NCI-H774 (cell line): ENCODE data around the gene PTPRB.
"Not testable (repeated sequence)": the region's sequence is repeated elsewhere in the genome, so short reads cannot be mapped to it uniquely, and the experiment has no call there.

Experiments used
- DNase-seq: peaks from one replicate; lab custom pipeline; 2025; lab: John Stamatoyannopoulos, UW

The PTPRB gene

GRCh38 chr12:70540996-70541395 is 96.2 kb downstream of the PTPRB start:
- DNase-seq = no peak

GRCh38 chr12:70536650-70537049 is 100.6 kb downstream of the PTPRB start:
- no peak for DNase-seq

- no peak for DNase-seq
Measured at GRCh38 chr12:70535896-70536374, 101.3 kb downstream of the PTPRB start.

DNA sequence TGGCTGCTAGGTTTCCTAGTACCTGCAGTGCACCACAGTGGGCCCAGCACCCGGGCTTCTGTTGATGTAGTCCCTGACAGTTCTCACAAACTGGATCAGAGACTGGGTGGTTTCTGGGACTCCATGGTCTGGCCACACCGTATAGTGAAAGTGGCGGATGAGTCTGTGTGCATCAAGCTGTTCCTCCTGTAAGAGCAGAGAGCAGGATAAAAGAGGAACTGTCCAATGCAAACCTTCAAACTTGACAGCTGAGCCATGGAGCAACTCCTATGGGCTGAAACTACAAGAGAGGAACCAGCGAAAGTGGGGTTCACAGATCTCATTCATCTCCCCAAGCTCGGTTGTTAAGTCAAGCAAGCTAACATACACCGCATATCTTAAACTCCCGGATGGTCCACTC is 102.8 kb downstream of the PTPRB start:
- no peak for DNase-seq

DNA sequence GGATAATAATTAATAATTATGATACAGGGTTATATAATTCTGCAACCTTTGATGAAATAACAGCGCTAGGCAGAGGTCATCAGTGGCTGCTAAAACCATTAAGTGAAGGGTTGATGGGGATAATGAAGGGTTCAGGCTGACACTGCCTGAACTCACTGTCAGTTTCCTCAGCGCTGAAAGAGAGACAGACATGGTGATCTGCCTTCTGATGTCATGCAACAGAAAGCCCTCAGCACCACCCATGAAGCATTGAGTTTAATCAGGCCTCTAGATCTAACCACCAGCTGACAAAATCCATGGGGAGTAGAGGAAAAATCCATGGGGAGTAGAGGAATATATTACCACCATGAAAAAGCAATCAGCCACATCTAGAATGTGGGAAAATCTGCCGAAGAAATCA is 107.6 kb downstream of the PTPRB start:
- no peak for DNase-seq

- no peak for DNase-seq
Measured at GRCh38 chr12:70520847-70521246, 116.4 kb downstream of the PTPRB start.

- no peak for DNase-seq
Measured at GRCh38 chr12:70513426-70513825, 123.8 kb downstream of the PTPRB start.

GRCh38 chr12:70508178-70508577 is 129.1 kb downstream of the PTPRB start:
- no peak for DNase-seq

GRCh38 chr12:70507442-70507841 is 129.8 kb downstream of the PTPRB start:
- DNase-seq = no peak

- no peak for DNase-seq
Measured at GRCh38 chr12:70497508-70497907, 139.7 kb downstream of the PTPRB start.

DNA sequence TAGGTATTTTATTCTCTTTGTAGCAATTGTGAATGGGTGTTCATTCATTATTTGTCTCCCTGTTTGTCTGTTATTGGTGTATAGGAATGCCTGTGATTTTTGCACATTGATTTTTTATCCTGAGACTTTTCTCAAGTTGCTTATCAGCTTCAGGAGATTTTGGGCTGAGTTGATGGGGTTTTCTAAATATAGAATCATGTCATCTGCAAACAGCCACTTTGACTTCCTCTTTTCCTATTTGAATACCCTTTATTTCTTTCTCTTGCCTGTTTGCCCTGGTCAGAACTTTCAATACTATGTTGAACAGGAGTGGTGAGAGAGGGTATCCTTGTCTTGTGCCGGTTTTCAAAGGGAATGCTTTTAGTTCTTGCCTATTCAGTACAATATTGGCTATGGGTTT is 144.3 kb downstream of the PTPRB start:
- DNase-seq = not testable (repeated sequence)

GRCh38 chr12:70490928-70491327 is 146.3 kb downstream of the PTPRB start:
- not testable (repeated sequence) for DNase-seq

DNA sequence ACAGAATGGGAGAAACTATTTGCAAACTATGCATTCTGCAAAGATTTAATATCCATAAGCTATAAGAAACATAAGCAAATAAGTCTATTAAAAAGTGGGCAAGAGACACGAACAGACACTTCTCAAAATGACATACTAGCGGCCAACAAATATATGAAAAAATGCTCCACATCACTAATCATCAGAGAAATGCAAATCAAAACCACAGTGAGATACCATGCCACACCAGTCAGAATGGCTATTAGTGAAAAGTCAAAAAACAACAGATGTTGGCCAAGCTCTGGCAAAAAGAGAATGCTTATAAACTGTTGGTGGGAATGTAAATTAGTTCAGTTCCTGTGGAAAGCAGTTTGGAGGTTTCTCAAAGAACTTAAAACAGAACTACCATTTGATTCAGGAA is 149.8 kb downstream of the PTPRB start:
- no peak for DNase-seq

DNA sequence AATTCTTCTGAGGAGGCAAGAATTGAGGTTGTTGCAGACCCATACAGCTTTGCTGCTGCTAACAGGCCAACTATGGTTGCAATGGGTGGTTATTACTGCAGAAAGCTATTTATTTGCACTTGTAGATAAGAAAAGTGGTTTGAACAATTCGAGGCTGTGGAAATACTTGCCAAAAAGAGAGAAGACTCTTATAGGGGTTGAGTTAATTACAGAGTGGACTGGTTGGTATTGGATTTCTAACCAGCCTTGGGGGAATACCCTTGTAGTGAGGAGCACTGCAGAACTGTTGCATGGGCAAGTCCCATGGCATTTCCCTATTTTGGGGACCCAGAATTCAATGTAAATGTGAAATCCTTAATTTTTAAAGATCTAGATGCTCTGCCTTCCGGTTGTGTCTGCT is 150.6 kb downstream of the PTPRB start:
- no peak for DNase-seq

GRCh38 chr12:70485704-70486103 is 151.5 kb downstream of the PTPRB start:
- DNase-seq = no peak

DNA sequence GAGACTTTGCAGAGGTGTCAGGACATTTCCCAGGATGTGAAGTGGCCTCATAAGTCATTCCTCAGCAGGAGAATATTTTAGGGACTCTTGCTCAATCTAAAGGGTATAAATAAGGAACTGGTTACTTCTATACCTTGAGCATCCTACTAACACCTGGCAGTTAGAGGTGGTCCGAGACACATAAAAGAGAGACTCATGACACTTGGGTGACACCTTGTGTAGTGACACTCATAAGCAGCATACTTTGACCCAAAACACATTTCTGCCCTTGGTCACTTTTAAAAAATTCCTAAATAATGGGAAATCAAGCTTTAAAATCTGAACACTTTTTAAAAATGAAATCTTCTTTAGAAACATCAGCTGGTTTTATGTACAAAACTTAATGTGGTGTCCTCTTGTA is 152.8 kb downstream of the PTPRB start:
- no peak for DNase-seq

DNA sequence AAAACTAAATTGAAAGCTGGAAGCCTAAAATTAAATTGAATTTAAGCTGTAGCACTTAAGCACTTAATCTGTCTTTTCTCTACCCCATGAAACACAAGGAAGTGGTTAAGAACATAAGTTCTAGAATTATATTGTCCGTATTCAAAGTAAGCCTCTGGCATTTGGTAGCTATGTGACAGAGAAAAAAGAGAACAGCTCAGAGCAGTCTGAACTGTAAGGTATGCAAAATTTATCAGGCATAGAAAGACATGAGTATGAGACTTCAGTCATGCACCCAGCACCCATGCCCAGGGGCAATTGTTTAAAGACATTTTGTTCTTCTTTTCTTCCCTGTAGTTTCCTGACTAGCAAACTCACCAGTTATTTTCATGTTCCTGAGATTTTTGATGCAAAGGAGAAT is 154.5 kb downstream of the PTPRB start:
- no peak for DNase-seq

DNA sequence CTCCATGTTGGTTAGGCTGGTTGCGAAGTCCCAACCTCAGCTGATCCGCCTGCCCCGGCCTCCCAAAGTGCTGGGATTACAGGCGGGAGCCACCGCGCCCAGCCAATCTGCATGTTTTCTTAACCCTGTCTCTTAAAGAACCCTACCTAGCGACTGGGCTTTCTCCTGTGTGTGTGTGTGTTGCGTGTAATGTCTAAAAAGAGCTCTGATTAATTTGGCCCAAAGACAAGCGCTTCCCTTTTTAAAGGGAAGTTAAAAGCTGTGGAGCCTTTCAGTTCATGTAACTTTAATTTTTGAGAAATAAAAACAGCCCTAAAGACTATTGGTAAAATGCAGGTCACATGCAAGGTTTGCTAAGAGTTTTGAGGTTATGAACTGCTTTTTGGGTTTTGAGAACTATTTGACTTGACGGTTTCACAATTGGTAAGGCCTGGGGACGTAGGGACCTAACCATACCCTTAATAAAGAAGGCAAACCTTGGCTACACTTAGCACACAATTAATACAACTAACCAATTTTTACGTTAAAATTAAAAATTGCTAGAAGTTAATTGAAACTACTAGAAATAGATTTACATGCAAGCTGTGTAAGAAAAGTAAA is 167.9 kb downstream of the PTPRB start:
- DNase-seq = no peak

DNA sequence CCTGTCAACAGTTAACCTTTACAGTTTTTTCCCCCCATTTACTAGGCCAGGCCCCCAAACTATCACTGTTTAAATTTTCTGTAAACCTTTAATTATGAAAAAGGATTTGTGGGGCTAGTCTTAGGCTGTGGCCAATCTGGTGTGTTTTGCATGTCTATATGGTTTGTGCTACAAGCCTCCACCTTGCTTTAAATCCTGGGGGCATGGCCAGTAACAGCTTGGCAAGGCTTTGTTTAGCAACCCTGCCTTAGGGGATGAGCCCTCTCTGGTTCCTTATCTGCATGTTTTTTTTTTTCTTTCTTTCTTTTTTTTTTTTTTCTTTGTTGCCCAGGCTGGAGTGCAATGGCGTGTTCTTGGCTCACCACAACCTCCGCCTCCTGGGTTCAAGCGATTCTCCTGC is 168.5 kb downstream of the PTPRB start:
- no peak for DNase-seq

- no peak for DNase-seq
Measured at GRCh38 chr12:70467918-70468733, 169.1 kb downstream of the PTPRB start.

DNA sequence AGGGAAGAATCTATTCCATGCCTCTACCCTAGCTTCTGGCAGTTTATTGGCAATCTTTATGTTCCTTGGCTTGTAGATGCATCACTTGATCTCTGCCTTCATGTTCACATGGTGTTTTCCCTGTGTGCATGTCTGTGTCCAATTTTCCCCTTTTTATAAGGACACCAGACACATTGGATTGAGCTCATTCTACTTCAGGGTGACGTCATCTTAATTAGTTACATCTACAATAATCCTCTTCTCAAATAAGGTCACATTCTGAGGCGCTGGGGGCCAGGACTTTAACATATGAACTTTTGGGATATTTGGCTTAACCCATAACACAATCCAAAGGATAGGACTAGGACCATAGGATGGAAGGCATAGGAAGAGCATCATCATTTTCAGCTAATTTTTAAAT is 169.8 kb downstream of the PTPRB start:
- no peak for DNase-seq

GRCh38 chr12:70466753-70467152 is 170.5 kb downstream of the PTPRB start:
- DNase-seq = no peak
